ENCODE data around the gene SLFN12. TPM values are rescaled to one million over a fixed set of nuclear protein-coding genes. Genes with fewer than 3 reads are reported as not detected.

The SLFN12 gene
- total and polyA plus RNA-seq, 10 of the 15 experiments (the other 5 are each of a cell fraction or from before 2014, with no cell fraction given): 8.7 to 18.5 (median 13.4) TPM

DNA sequence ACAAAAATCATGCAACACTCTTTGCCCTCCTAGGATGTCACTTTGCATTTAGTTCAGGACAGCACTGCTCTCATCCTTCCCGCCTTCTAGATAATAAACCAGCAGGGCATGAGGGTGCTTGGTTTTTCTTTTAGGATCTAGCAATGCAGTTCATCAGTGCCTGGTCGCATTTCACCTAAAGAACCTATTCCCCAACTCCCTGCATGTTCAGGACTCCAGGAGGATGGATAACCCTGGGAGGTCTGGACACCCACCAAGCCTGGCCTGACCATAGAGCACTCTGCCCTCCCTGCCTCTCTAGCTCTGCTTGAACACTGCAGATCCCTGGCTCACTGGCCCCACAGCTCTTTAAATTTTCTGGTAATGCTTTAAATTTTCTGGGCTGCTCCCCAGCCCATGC lies 2.6 kb downstream of the SLFN12 start:
- in situ Hi-C loops (cut with MboI) (no loop called here), intact Hi-C loops (cut with micrococcal nuclease; ENCODE audit: unreplicated experiment) (loop anchor here (5.0 kb wide), 1 partner anchor 108 kb away; the partner anchor contains the start of gene SLFN12L)
- Histone ChIP-seq H2AFZ (ENCODE audit: control insufficient read depth, low read depth, low read length) (no peak overlapping the region), H3K4me3 (peak overlapping the region; percentile 4; the same call in 1 of the 2 replicates), H3K9ac (ENCODE audit: control insufficient read depth, insufficient read depth, low read length) (no peak overlapping the region), H3K9me3 (replicated peaks; ENCODE audit: control insufficient read depth, insufficient read depth, low read length) (no peaks in the 10 kb centered on the region), H3K79me2 (ENCODE audit: control insufficient read depth, insufficient read depth, low read length) (peaks cover 36% of the 10 kb centered on the region), H4K20me1 (ENCODE audit: control insufficient read depth, insufficient read depth) (no peaks in the 10 kb centered on the region), H3K4me2 (ENCODE audit: control insufficient read depth, insufficient read depth) (no peak overlapping the region), H3K36me3 (ENCODE audit: control insufficient read depth in 2 of 2, insufficient read depth in 2 of 2, low read length in 1 of 2) (no peaks in the 10 kb centered on the region; a peak in 1 of 4 replicates), H3K4me1 (ENCODE audit: control insufficient read depth, insufficient read depth, low read length) (peaks cover 16% of the 10 kb centered on the region), H3K27ac (ENCODE audit: control insufficient read depth, insufficient read depth) (no peak overlapping the region), H3K27me3 (replicated peaks in 1 of 2; ENCODE audit: control insufficient read depth in 2 of 2, insufficient read depth in 2 of 2, low read length in 1 of 2) (no peaks in the 10 kb centered on the region)
- no peak for ATAC-seq
- ChIA-PET POLR2A (interaction anchor here (1.1 to 1.5 kb wide), 6 partner anchors 9 to 108 kb away, joined by 3 read pairs; partner anchors contain the start of gene SLFN13), SMC1A (ENCODE audit: uncharacterized antibody, unreplicated experiment) (interaction anchor here (1.1 to 3.9 kb wide), 10 partner anchors 9 to 117 kb away, joined by 3 to 23 read pairs (median 4); partner anchors contain the start of gene SLFN13), RAD21 (ENCODE audit: unreplicated experiment) (interaction anchor here (0.8 kb wide), 1 partner anchor 105 kb away, joined by 3 read pairs; no protein-coding TSS in a partner anchor), CTCF (interaction anchor here (0.8 to 3.3 kb wide), 5 partner anchors 18 to 118 kb away, joined by 3 to 15 read pairs (median 6); partner anchors contain the start of gene SLFN13)
- no peak for FAIRE-seq
- no TSS peak for BruUV-seq (replicated peaks)
- WGBS (ENCODE audit: insufficient coverage, insufficient replicate concordance, low lambda C conversion rate, missing lambda C conversion rate): 93% methylated on average over 2 of the region's 2 CpGs
- DNase-seq (ENCODE audit: low read depth, low spot score): no peak
- TF ChIP-seq ZNF217 (IDR thresholded peaks at IDR 0.05) (no peak), RAD51 (IDR thresholded peaks at IDR 0.05) (no peak), RELA (IDR thresholded peaks at IDR 0.05; ENCODE audit: borderline replicate concordance, partially characterized antibody) (no peak), BRCA1 (IDR thresholded peaks at IDR 0.05; ENCODE audit: low read depth, low read length) (no peak), ZSCAN29 (IDR thresholded peaks at IDR 0.05) (no peak), KLF5 (IDR thresholded peaks at IDR 0.05; ENCODE audit: partially characterized antibody) (no peak), SMAD1 (IDR thresholded peaks at IDR 0.05; ENCODE audit: low read depth, partially characterized antibody) (no peak), DPF2 (IDR thresholded peaks at IDR 0.05) (no peak), GATAD2B (conservative IDR thresholded peaks at IDR 0.05; ENCODE audit: low read depth) (no peak), RBBP5 (conservative IDR thresholded peaks at IDR 0.05) (no peak), STAT1 (conservative IDR thresholded peaks at IDR 0.05) (no peak)
- TF ChIP-seq, protein P1, sequence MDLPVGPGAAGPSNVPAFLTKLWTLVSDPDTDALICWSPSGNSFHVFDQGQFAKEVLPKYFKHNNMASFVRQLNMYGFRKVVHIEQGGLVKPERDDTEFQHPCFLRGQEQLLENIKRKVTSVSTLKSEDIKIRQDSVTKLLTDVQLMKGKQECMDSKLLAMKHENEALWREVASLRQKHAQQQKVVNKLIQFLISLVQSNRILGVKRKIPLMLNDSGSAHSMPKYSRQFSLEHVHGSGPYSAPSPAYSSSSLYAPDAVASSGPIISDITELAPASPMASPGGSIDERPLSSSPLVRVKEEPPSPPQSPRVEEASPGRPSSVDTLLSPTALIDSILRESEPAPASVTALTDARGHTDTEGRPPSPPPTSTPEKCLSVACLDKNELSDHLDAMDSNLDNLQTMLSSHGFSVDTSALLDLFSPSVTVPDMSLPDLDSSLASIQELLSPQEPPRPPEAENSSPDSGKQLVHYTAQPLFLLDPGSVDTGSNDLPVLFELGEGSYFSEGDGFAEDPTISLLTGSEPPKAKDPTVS (IDR thresholded peaks at IDR 0.05; ENCODE audit: low read depth, low read length): no peak
